ENCODE results near the gene CKAP2L.

The CKAP2L gene

GRCh38 chr2:112795774-112796173, 31.4 kb upstream of the CKAP2L start (continued):
- no peak for TF ChIP-seq BACH2 (CRISPR knock-in tag; IDR thresholded peaks at IDR 0.05; ENCODE audit: borderline replicate concordance)

- no peak for ATAC-seq
- TF ChIP-seq RARB (CRISPR knock-in tag; IDR thresholded peaks at IDR 0.05) (no peak), ISL1 (CRISPR knock-in tag; IDR thresholded peaks at IDR 0.05) (no peak), ZFP30 (CRISPR knock-in tag; IDR thresholded peaks at IDR 0.05) (no peak), ZNF565 (CRISPR knock-in tag; conservative IDR thresholded peaks at IDR 0.05; ENCODE audit: low read depth) (no peak), BACH2 (CRISPR knock-in tag; IDR thresholded peaks at IDR 0.05; ENCODE audit: borderline replicate concordance) (no peak), OSR1 (CRISPR knock-in tag; IDR thresholded peaks at IDR 0.05) (no peak), CREB5 (CRISPR knock-in tag; IDR thresholded peaks at IDR 0.05; ENCODE audit: low read depth) (no peak), CSDC2 (CRISPR knock-in tag; IDR thresholded peaks at IDR 0.05) (no peak), ZC3H10 (CRISPR knock-in tag; IDR thresholded peaks at IDR 0.05) (no peak)
Measured at GRCh38 chr2:112794841-112795240, 30.4 kb upstream of the CKAP2L start.

GRCh38 chr2:112794131-112794733, 29.8 kb upstream of the CKAP2L start:
- TF ChIP-seq TOX (CRISPR knock-in tag; IDR thresholded peaks at IDR 0.05; ENCODE audit: borderline replicate concordance), result no peak
- ATAC-seq, result no peak

GRCh38 chr2:112793449-112793978, 29.1 kb upstream of the CKAP2L start:
- TF ChIP-seq ZC3H10 (CRISPR knock-in tag; IDR thresholded peaks at IDR 0.05) (no peak), CREB5 (CRISPR knock-in tag; IDR thresholded peaks at IDR 0.05; ENCODE audit: low read depth) (no peak)
- no peak for ATAC-seq

- no peak for ATAC-seq
- TF ChIP-seq OSR1 (CRISPR knock-in tag; IDR thresholded peaks at IDR 0.05) (no peak), ZNF70 (CRISPR knock-in tag; IDR thresholded peaks at IDR 0.05) (no peak), CREB5 (CRISPR knock-in tag; IDR thresholded peaks at IDR 0.05; ENCODE audit: low read depth) (no peak), ESRRG (CRISPR knock-in tag; IDR thresholded peaks at IDR 0.05) (no peak), ZNF565 (CRISPR knock-in tag; conservative IDR thresholded peaks at IDR 0.05; ENCODE audit: low read depth) (no peak), PPARA (CRISPR knock-in tag; IDR thresholded peaks at IDR 0.05; ENCODE audit: borderline replicate concordance) (no peak), RARB (CRISPR knock-in tag; IDR thresholded peaks at IDR 0.05) (no peak), TOX (CRISPR knock-in tag; IDR thresholded peaks at IDR 0.05; ENCODE audit: borderline replicate concordance) (no peak), ZNF8 (CRISPR knock-in tag; IDR thresholded peaks at IDR 0.05) (no peak), ZFP30 (CRISPR knock-in tag; IDR thresholded peaks at IDR 0.05) (no peak), ZC3H10 (CRISPR knock-in tag; IDR thresholded peaks at IDR 0.05) (no peak), PATZ1 (CRISPR knock-in tag; IDR thresholded peaks at IDR 0.05; ENCODE audit: borderline replicate concordance) (no peak), ARNTL (CRISPR knock-in tag; IDR thresholded peaks at IDR 0.05; ENCODE audit: borderline replicate concordance, low read depth) (no peak), SNAI2 (CRISPR knock-in tag; IDR thresholded peaks at IDR 0.05) (no peak), ISL1 (CRISPR knock-in tag; IDR thresholded peaks at IDR 0.05) (no peak), POU6F1 (CRISPR knock-in tag; IDR thresholded peaks at IDR 0.05; ENCODE audit: borderline replicate concordance, low read depth) (no peak), ZFP3 (CRISPR knock-in tag; IDR thresholded peaks at IDR 0.05) (no peak), CSRNP3 (CRISPR knock-in tag; IDR thresholded peaks at IDR 0.05) (no peak), GLIS3 (CRISPR knock-in tag; IDR thresholded peaks at IDR 0.05) (no peak), TCF4 (CRISPR knock-in tag; IDR thresholded peaks at IDR 0.05; ENCODE audit: borderline replicate concordance) (no peak)
Measured at GRCh38 chr2:112792419-112792818, 28.0 kb upstream of the CKAP2L start.
